GM12878 (cell line): Measurements from ENCODE around the gene CTSF. TPM values are rescaled to one million over a fixed set of nuclear protein-coding genes. Genes with fewer than 3 reads are reported as not detected.

ENCODE experiments used
- ATAC-seq: fragments of 200-7000 bp; cut with Tn5 transposase; 3 replicates; pipeline ENCODE4 v1.9.1; 2020; ENCODE audit warnings: mild to moderate bottlenecking, moderate library complexity
- BruUV-seq: library from RNA; stranded (reverse); fragments of 400-500 nt; replicated peaks from 2 replicates; lab custom pipeline; 2021; lab: Mats Ljungman, UMichigan
- CTCF ChIA-PET: fragments of 300-600 bp; sonication (Branson Sonifier 250); formaldehyde crosslinking; extraction: SDS; loops from one replicate; lab custom pipeline; 2021; ENCODE audit warnings: inconsistent platforms; lab: Yijun Ruan, JAX
- POLR2A ChIA-PET: fragments of 350-600 bp; formaldehyde crosslinking; extraction: SDS; loops from one replicate; lab custom pipeline; 2021; ENCODE audit warnings: inconsistent platforms; lab: Charles Lee
- RAD21 ChIA-PET: fragments of 300-600 bp; sonication (Branson Sonifier 250); formaldehyde crosslinking; loops from one replicate; lab custom pipeline; 2023; ENCODE audit warnings: antibody characterized with exemption; ENCODE audit not compliant: unreplicated experiment; lab: Charles Lee
- SMC1A ChIA-PET: fragments of 300-600 bp; sonication (Branson Sonifier 250); formaldehyde crosslinking; loops from one replicate; lab custom pipeline; 2023; ENCODE audit not compliant: unreplicated experiment, uncharacterized antibody; lab: Charles Lee
- DNase-seq: peaks from one replicate; pipeline ENCODE4 v3.0.0-alpha.2; 2011; ENCODE audit warnings: low read depth, low spot score
- FAIRE-seq: peaks from 3 replicates; lab custom pipeline; 2011; peaks lifted over from hg19 to GRCh38; lab: Jason Lieb, UNC
- H2AFZ ChIP-seq: 2 replicates; pipeline ENCODE4 v1.6.0; 2011; ENCODE audit warnings: low read depth, low read length, control low read depth; ENCODE audit not compliant: control insufficient read depth
- H3K27ac ChIP-seq: 2 replicates; pipeline ENCODE4 v1.5.1; 2011; ENCODE audit warnings: control low read depth; ENCODE audit not compliant: control insufficient read depth, insufficient read depth
- H3K27me3 ChIP-seq, 2 experiments: replicated peaks in 1 of 2; 2 replicates each; pipeline versions ENCODE4 v1.6.0 to v1.6.1; 2011; ENCODE audit warnings: low read length in 1 of 2; ENCODE audit not compliant: control insufficient read depth in 2 of 2, insufficient read depth in 2 of 2
- H3K36me3 ChIP-seq, 2 experiments: 2 replicates each; pipeline ENCODE4 v1.5.1; 2011; ENCODE audit warnings: low read length in 1 of 2; ENCODE audit not compliant: control insufficient read depth in 2 of 2, insufficient read depth in 2 of 2
- H3K4me1 ChIP-seq: 2 replicates; pipeline ENCODE4 v1.6.1; 2011; ENCODE audit warnings: mild to moderate bottlenecking, low read length, moderate library complexity, mixed read lengths; ENCODE audit not compliant: control insufficient read depth, insufficient read depth
- H3K4me2 ChIP-seq: 2 replicates; pipeline ENCODE4 v1.6.0; 2011; ENCODE audit warnings: control low read depth; ENCODE audit not compliant: control insufficient read depth, insufficient read depth
- H3K4me3 ChIP-seq: fragments of 200-600 bp; sonication (generic); 2 replicates; pipeline ENCODE4 v1.5.1; 2016
- H3K79me2 ChIP-seq: 2 replicates; pipeline ENCODE4 v1.6.0; 2011; ENCODE audit warnings: low read length; ENCODE audit not compliant: control insufficient read depth, insufficient read depth
- H3K9ac ChIP-seq: 2 replicates; pipeline ENCODE4 v1.8.0; 2011; ENCODE audit warnings: low read length, control low read depth, mixed read lengths; ENCODE audit not compliant: control insufficient read depth, insufficient read depth
- H3K9me3 ChIP-seq: replicated peaks from 3 replicates; pipeline ENCODE4 v1.5.1; 2011; ENCODE audit warnings: mild to moderate bottlenecking, low read length; ENCODE audit not compliant: control insufficient read depth, insufficient read depth
- H4K20me1 ChIP-seq: 2 replicates; pipeline ENCODE4 v1.6.0; 2011; ENCODE audit not compliant: control insufficient read depth, insufficient read depth
- CBFB ChIP-seq: IDR thresholded peaks from 2 replicates; pipeline ENCODE4 v1.6.1; 2016; ENCODE audit warnings: antibody characterized with exemption, low read depth
- CREB1 ChIP-seq: IDR thresholded peaks from 2 replicates; pipeline ENCODE4 v1.6.1; 2012; ENCODE audit warnings: low read depth, mild to moderate bottlenecking, inconsistent platforms
- IKZF1 ChIP-seq: fragments of 450-650 bp; conservative IDR thresholded peaks from 2 replicates; pipeline ENCODE4 v1.6.1; 2017; ENCODE audit warnings: antibody characterized with exemption, mild to moderate bottlenecking
- NFIC ChIP-seq: IDR thresholded peaks from 2 replicates; pipeline ENCODE4 v1.6.1; 2012; ENCODE audit warnings: low read depth, mild to moderate bottlenecking, inconsistent platforms, low read length, moderate library complexity
- RBBP5 ChIP-seq: fragments of 200-600 bp; sonication (generic); conservative IDR thresholded peaks from 2 replicates; pipeline ENCODE4 v1.6.1; 2016
- STAT1 ChIP-seq: fragments of 450-650 bp; conservative IDR thresholded peaks from 2 replicates; pipeline ENCODE4 v1.6.1; 2014; ENCODE audit warnings: antibody characterized with exemption, mild to moderate bottlenecking
- WGBS: methylation state at CpG from one replicate; pipeline ENCODE4 v1.1.6; 2016; ENCODE audit warnings: low lambda C conversion rate; ENCODE audit not compliant: insufficient replicate concordance, insufficient coverage; ENCODE audit errors: missing lambda C conversion rate; 5-methylcytosine and 5-hydroxymethylcytosine counted together
- in situ Hi-C: fragments of 300-500 bp; cut with MboI; formaldehyde crosslinking; loops from 9 replicates; pipeline ENCODE4 v1.14.3; 2018; ENCODE audit warnings: mixed read lengths
- intact Hi-C: fragments of 100-400 bp; cut with micrococcal nuclease; formaldehyde crosslinking; loops from one replicate; pipeline ENCODE4 v1.14.2; 2022; ENCODE audit not compliant: unreplicated experiment
- polyA plus RNA-seq, 11 experiments: library from polyadenylated mRNA; depleted of rRNA in 4 of 11; unstranded in 6 of 11; stranded (reverse) in 5 of 11; fragments of >200 nt; fragmentation: Nextera tagmentation in 4 of 11; fragmentation: Illumina TruSeq in 1 of 11; extraction: Ambion mirVana in 4 of 11; extraction: Trizol in 1 of 11; gene quantifications; 1 replicate in 1 of 11; 2 replicates in 10 of 11; pipeline versions ENCODE4 v1.2.1 to v1.2.3, GENCODE V29; 2011 to 2016; ENCODE audit warnings: inconsistent platforms in 2 of 11, missing spikeins in 2 of 11, low read depth in 1 of 11
- total RNA-seq, 4 experiments: library from RNA; depleted of rRNA in 3 of 4; stranded (reverse); fragments of >200 nt in 3 of 4; fragmentation: Illumina TruSeq in 1 of 4; extraction: Trizol in 1 of 4; gene quantifications; 2 replicates each; pipeline versions ENCODE4 v1.2.1 to v1.2.3, GENCODE V29; 2013 to 2021
- TF ChIP-seq, protein P1 (sequence below): fragments of 450-650 bp; IDR thresholded peaks from 2 replicates; pipeline ENCODE4 v1.6.1; 2017; ENCODE audit warnings: antibody characterized with exemption, mild to moderate bottlenecking, moderate library complexity
- TF ChIP-seq, protein P2 (sequence below): IDR thresholded peaks from 2 replicates; pipeline ENCODE4 v1.6.1; 2011; ENCODE audit warnings: low read depth, mild to moderate bottlenecking, low read length, moderate library complexity, borderline replicate concordance; ENCODE audit errors: extremely low read depth
- TF ChIP-seq, protein P3 (sequence below): fragments of 450-650 bp; IDR thresholded peaks from 2 replicates; pipeline ENCODE4 v1.6.1; 2017; ENCODE audit warnings: mild to moderate bottlenecking, moderate library complexity
- TF ChIP-seq, protein P4 (sequence below): IDR thresholded peaks from 2 replicates; pipeline ENCODE4 v1.6.1; 2012; ENCODE audit warnings: mild to moderate bottlenecking, low read depth, low read length

Gene CTSF
- total and polyA plus RNA-seq, 10 of the 15 experiments (the other 5 are each of a cell fraction or from before 2014, with no cell fraction given), result 0.11 to 0.41 (median 0.26) TPM; not detected in 4

DNA sequence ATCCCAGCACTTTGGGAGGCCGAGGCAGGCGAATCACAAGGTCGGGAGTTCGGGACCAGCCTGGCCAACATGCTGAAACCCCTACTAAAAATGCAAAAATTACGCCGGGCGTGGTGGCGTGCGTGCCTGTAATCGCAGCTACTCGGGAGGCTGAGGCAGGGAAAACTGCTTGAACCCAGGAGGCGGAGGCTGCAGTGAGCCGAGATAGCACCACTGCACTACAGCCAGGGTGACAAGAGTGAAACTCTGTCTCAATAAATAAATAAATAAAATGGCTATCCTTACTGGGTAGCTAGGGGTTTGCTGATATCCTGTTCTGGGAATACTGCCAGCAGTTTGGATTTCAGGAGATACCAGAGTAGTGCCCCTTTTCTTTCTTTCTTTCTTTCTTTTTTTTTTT, 45.7 kb upstream of the CTSF start (continued):
- TF ChIP-seq, protein P1, sequence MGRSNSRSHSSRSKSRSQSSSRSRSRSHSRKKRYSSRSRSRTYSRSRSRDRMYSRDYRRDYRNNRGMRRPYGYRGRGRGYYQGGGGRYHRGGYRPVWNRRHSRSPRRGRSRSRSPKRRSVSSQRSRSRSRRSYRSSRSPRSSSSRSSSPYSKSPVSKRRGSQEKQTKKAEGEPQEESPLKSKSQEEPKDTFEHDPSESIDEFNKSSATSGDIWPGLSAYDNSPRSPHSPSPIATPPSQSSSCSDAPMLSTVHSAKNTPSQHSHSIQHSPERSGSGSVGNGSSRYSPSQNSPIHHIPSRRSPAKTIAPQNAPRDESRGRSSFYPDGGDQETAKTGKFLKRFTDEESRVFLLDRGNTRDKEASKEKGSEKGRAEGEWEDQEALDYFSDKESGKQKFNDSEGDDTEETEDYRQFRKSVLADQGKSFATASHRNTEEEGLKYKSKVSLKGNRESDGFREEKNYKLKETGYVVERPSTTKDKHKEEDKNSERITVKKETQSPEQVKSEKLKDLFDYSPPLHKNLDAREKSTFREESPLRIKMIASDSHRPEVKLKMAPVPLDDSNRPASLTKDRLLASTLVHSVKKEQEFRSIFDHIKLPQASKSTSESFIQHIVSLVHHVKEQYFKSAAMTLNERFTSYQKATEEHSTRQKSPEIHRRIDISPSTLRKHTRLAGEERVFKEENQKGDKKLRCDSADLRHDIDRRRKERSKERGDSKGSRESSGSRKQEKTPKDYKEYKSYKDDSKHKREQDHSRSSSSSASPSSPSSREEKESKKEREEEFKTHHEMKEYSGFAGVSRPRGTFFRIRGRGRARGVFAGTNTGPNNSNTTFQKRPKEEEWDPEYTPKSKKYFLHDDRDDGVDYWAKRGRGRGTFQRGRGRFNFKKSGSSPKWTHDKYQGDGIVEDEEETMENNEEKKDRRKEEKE, result no peak
- TF ChIP-seq CBFB, result no peak
- TF ChIP-seq IKZF1, result no peak

DNA sequence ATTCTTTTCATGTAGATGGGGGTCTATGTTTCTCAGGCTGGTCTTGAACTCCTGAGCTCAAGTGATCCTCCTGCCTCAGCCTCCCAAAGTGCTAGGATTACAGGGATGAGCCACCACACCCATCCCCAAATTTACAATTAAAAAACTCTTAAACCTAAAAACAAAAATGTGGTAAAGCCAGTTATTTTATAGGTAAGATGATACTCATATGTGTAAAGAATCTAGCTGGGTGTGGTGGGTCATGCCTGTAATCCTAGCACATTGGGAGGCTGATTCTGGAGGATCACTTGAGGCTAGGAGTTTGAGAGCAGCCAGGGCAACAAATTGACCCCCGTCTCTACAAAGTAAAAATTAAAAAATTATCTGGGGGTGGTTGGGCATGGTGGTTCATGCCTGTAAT, 44.1 kb upstream of the CTSF start:
- Histone ChIP-seq H4K20me1 (peaks cover 2% of the 10 kb centered on the region), H3K27ac (no peak overlapping the region), H3K27me3 (no peaks in the 10 kb centered on the region), H3K4me1 (peaks cover 32% of the 10 kb centered on the region), H3K9ac (no peak overlapping the region), H3K79me2 (peaks cover 18% of the 10 kb centered on the region), H3K36me3 (no peaks in the 10 kb centered on the region), H3K9me3 (no peaks in the 10 kb centered on the region), H3K4me3 (no peak overlapping the region), H2AFZ (no peak overlapping the region), H3K4me2 (no peak overlapping the region)
- 100% methylated on average over 1 of the region's 1 CpG for WGBS
- ChIA-PET SMC1A (interaction anchor here (2.3 to 2.9 kb wide), 2 partner anchors 26 to 65 kb away, joined by 10 to 12 read pairs; partner anchors contain the start of genes RBM4 and RBM4B), CTCF (interaction anchor here (0.8 to 1.4 kb wide), 3 partner anchors 14 to 66 kb away, joined by 3 to 4 read pairs (median 3); partner anchors contain the start of genes CCDC87 and ZDHHC24), RAD21 (interaction anchor here (1.3 to 1.4 kb wide), 2 partner anchors 26 to 33 kb away, joined by 3 to 4 read pairs; partner anchors contain the start of gene RBM4), POLR2A (interaction anchor here (1.1 to 1.2 kb wide), 3 partner anchors 9 to 65 kb away, joined by 3 to 6 read pairs (median 3); no protein-coding TSS in a partner anchor)
- no TSS peak for BruUV-seq
- FAIRE-seq (no peak), DNase-seq (no peak), ATAC-seq (no peak)
- in situ Hi-C loops (no loop called here), intact Hi-C loops (no loop called here)
- TF ChIP-seq CREB1 (no peak), RBBP5 (no peak), STAT1 (no peak), NFIC (no peak)
- TF ChIP-seq, protein P2, sequence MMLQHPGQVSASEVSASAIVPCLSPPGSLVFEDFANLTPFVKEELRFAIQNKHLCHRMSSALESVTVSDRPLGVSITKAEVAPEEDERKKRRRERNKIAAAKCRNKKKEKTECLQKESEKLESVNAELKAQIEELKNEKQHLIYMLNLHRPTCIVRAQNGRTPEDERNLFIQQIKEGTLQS, result no peak
- TF ChIP-seq, protein P3, sequence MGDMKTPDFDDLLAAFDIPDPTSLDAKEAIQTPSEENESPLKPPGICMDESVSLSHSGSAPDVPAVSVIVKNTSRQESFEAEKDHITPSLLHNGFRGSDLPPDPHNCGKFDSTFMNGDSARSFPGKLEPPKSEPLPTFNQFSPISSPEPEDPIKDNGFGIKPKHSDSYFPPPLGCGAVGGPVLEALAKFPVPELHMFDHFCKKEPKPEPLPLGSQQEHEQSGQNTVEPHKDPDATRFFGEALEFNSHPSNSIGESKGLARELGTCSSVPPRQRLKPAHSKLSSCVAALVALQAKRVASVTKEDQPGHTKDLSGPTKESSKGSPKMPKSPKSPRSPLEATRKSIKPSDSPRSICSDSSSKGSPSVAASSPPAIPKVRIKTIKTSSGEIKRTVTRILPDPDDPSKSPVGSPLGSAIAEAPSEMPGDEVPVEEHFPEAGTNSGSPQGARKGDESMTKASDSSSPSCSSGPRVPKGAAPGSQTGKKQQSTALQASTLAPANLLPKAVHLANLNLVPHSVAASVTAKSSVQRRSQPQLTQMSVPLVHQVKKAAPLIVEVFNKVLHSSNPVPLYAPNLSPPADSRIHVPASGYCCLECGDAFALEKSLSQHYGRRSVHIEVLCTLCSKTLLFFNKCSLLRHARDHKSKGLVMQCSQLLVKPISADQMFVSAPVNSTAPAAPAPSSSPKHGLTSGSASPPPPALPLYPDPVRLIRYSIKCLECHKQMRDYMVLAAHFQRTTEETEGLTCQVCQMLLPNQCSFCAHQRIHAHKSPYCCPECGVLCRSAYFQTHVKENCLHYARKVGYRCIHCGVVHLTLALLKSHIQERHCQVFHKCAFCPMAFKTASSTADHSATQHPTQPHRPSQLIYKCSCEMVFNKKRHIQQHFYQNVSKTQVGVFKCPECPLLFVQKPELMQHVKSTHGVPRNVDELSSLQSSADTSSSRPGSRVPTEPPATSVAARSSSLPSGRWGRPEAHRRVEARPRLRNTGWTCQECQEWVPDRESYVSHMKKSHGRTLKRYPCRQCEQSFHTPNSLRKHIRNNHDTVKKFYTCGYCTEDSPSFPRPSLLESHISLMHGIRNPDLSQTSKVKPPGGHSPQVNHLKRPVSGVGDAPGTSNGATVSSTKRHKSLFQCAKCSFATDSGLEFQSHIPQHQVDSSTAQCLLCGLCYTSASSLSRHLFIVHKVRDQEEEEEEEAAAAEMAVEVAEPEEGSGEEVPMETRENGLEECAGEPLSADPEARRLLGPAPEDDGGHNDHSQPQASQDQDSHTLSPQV, result no peak
- TF ChIP-seq, protein P4, sequence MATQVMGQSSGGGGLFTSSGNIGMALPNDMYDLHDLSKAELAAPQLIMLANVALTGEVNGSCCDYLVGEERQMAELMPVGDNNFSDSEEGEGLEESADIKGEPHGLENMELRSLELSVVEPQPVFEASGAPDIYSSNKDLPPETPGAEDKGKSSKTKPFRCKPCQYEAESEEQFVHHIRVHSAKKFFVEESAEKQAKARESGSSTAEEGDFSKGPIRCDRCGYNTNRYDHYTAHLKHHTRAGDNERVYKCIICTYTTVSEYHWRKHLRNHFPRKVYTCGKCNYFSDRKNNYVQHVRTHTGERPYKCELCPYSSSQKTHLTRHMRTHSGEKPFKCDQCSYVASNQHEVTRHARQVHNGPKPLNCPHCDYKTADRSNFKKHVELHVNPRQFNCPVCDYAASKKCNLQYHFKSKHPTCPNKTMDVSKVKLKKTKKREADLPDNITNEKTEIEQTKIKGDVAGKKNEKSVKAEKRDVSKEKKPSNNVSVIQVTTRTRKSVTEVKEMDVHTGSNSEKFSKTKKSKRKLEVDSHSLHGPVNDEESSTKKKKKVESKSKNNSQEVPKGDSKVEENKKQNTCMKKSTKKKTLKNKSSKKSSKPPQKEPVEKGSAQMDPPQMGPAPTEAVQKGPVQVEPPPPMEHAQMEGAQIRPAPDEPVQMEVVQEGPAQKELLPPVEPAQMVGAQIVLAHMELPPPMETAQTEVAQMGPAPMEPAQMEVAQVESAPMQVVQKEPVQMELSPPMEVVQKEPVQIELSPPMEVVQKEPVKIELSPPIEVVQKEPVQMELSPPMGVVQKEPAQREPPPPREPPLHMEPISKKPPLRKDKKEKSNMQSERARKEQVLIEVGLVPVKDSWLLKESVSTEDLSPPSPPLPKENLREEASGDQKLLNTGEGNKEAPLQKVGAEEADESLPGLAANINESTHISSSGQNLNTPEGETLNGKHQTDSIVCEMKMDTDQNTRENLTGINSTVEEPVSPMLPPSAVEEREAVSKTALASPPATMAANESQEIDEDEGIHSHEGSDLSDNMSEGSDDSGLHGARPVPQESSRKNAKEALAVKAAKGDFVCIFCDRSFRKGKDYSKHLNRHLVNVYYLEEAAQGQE, result no peak
